GM10266 (cell line): Measurements from ENCODE around the gene VPS13D.

Experiments used
- DNase-seq: peaks from one replicate; pipeline ENCODE4 v3.0.0; 2012; ENCODE audit errors: extremely low spot score
- TF ChIP-seq, protein P1 (sequence below): IDR thresholded peaks from 2 replicates; pipeline ENCODE4 v1.5.1; 2012; ENCODE audit warnings: mild to moderate bottlenecking, low read depth; ENCODE audit not compliant: control insufficient read depth, insufficient read depth; ENCODE audit errors: missing control alignments

The VPS13D gene

DNA sequence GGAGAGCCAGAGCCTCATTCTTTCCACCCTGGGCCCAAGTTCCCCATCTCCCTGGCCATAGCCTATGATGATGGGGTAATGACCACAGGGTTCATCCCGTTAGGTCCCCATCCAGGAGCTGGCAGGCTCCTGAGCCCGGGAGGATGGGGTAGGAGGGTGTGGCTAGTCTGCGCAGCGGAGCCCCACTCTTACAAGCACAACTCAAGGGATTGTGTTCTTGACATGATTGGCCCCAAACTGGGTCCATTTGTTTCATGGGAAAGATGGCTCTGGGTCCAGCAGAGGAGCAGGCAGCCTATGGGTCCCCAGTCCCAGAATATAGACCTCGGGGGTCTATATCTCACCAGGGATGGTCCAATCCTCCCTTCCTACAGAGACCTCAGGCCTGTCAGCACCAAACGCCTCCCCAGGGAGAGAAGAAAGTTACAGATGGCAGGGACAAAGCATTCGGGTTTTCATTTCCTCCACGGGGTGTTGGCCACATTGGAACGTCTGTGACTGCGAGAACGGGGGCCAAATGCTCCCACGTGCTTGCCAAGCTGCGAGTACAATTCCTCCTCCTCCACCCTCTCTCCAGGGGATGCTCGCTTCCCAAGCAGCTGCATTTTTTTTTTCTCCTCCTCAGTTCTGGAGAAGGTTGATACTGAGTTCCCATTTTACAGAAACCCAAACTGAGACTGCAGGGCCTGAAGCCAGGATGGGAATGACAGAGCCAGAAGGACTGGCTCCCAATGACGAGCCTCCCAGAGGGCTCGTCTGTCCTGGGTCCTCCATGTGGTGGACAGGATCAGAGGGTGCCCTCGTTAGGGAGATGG lies 317.1 kb downstream of the VPS13D start:
- TF ChIP-seq, protein P1, sequence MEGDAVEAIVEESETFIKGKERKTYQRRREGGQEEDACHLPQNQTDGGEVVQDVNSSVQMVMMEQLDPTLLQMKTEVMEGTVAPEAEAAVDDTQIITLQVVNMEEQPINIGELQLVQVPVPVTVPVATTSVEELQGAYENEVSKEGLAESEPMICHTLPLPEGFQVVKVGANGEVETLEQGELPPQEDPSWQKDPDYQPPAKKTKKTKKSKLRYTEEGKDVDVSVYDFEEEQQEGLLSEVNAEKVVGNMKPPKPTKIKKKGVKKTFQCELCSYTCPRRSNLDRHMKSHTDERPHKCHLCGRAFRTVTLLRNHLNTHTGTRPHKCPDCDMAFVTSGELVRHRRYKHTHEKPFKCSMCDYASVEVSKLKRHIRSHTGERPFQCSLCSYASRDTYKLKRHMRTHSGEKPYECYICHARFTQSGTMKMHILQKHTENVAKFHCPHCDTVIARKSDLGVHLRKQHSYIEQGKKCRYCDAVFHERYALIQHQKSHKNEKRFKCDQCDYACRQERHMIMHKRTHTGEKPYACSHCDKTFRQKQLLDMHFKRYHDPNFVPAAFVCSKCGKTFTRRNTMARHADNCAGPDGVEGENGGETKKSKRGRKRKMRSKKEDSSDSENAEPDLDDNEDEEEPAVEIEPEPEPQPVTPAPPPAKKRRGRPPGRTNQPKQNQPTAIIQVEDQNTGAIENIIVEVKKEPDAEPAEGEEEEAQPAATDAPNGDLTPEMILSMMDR = no peak
- no peak for DNase-seq

DNA sequence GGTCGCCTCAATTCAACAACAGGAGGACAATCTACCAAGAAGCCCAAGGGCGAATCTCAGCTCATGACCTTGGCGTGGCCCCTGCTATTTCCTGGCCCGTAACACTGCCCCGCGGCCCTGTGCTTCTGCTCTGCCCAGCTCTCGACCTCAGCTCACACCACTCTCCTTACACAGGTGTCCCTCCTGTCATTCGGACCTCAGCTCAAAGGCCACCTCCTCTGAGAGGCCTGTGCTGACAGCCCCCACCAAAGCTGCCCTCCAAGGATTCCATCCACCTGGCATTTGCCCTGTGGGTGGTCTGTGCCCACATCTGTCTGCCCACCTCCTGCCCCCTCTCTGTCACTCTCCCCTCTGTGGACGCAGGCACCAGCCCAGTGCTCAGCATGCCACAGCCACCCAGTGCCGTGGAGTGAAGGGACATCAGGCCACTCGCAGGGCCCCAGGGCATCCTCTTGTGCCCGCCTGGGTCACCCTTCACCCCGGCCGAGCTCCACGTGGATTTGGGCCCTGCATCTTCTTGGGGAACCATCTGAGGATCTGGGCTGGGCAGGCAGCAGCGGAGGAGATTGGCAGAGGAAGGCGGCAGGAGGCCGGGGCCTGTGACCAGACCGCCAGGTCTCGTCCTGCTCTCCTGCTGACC lies 317.9 kb downstream of the VPS13D start:
- no peak for DNase-seq

DNA sequence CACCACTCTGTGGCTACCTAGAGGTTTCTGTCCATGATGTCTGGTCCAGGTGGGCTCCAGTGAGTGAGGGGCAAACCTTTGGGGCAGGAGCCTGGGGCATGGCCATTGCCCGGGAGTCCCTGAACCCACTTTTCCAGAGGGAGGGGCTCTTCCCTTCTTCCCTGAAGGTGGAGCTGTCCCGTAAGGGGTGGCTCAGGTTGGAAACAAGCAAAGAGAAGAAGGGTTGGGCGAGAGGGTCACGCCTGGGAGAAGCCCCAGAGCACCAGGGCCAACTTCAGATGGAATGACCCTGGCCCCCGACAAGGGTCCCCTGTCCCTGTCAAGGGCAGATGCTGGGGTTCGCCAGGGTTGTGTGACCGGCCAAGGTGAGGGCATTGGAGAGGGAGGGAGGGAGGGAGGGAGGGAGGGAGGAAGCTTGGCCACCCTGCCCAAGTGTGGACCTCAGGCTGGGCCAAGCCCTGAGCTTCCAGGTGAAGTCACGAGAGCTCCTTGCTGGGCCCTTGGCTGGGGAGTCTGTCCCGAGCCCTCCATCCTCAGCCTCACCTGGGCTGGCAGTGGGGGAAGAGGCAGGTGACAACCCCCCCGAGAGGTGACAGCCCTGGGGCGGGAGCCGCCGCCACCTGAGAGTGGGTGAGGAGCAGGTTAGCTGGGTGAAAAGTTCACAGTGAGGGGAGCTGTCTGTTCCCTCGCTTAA lies 318.6 kb downstream of the VPS13D start:
- TF ChIP-seq, protein P1 = no peak
- no peak for DNase-seq

More for the DNA sequence above, 317.9 kb downstream of the VPS13D start:
- TF ChIP-seq, protein P1 = no peak

DNA sequence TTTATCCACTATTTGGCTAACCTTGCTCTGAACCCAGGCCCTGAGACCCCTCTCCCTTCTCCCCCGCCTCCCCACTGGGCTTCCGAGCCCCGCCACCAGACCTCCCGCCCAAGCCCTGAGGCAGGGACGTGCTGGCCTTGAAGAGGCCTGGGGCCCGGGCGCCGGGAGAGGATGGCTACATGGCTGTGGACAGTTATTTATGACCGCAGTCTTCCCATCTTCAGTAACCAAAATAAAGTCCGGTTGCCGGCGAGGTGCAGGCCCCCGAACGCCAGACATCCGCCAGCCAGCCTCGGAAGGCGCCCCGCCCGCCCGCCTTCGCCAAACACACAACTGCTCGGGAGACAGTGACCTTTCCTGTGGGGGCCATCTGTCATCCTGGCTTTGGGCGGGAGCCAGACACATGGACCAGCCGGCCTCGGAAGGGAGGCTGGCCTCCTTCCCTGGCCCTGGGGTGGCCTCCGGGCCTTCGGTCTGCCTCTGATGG lies 319.2 kb downstream of the VPS13D start:
- no peak for DNase-seq
- TF ChIP-seq, protein P1 = no peak

DNA sequence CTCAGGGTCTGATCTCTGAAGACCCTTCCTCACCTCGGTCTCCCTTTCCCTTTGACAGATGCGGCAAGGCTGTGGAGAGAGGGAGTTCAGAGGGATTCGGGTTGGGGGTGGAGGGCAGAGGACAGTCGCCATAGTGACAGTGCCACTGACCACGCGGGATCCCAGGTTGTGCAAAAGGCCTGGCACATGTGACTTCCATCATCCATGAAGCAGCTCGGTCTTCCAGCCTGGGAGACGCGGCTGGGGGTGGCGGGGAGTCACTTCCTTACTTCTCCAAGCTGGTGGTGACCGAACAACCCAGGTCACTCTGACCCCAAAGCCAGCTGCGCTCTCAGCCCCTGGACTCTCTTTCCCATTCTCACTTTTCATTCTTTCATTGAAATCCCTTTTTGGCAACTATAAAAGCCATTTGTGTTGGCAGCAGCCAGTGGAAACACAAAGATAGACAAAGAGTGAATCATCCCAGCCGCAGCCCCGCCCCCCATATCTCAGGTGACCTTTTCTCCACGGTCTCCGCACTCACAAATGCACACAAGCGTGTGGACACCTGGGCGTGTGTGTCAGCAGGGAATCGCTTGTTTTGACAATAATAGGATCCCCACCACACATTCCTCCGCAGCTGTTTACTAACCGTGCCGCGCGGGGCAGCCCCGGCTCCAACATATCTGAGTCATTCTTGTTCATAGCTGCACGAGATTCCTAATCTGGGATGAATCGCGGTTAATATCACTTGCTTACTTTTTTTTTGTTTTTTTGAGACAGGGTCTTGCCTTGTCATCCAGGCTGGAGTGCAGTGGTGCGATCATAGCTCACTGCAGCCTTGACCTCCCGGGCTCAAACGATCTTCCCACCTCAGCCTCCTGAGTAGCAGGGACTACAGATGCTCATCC lies 319.9 kb downstream of the VPS13D start:
- DNase-seq = no peak
- TF ChIP-seq, protein P1 = no peak

DNA sequence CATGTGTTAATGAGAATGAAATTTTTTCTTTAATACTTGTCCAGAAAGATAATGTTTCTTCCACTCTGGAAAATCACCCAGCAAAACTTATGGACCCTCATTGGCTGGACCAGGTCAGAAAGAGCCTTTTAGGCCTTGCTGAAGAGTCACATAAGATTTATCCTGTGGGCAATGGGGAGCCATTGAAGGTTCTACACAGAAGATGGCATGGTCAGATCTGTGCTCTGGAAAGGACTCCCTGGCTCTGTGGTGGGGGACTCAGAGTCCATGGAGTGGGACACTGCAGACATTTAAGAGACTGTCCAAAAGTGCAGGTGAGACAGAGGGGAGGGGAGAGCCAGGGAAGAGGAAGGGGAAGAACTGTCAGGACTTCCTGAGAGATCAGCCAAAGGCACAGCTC lies 321.8 kb downstream of the VPS13D start:
- TF ChIP-seq, protein P1 = no peak
- no peak for DNase-seq
